ENCODE data around the gene TXNIP. TPM values are rescaled to one million over a fixed set of nuclear protein-coding genes. Genes with fewer than 3 reads are reported as not detected.
A peak's percentile ranks its signal among the peaks of the same experiment; 100 is the strongest.

The TXNIP gene
- total and polyA plus RNA-seq, 2 donors (not counting 1 experiment from before 2014, with no cell fraction given) = 542 to 1,651 TPM

DNA sequence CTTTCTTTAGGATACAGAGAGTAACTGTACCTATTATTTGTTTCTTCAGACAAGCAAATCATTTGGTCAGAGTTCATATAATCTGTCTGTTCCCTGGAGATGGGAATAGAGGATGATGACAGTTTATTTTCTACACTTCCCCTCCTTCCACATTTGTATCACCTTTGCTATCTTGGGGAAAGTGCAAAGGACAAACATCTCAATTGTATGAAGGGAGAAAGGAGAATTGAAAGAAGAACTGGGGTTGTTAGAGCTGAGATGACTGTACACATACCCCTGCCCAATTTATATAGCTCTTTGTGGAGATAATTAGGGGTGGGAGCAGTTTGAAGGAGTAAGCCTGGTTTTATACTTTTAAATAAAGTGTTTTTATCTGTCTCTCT is 17.9 kb downstream of the TXNIP start:
- Histone ChIP-seq H3K4me3 (ENCODE audit: control extremely low read depth in 1 of 5, extremely low read depth in 1 of 5, insufficient read depth in 1 of 5, low read depth in 2 of 5, low read length in 4 of 5) (peak overlapping the region in 1 of 5 experiments; percentile 52), H3K27me3 (replicated peaks in 1 of 4; ENCODE audit: control extremely low read depth in 1 of 4, control insufficient read depth in 3 of 4, insufficient read depth in 4 of 4, low read length in 3 of 4) (no peaks in the 10 kb centered on the region), H3K36me3 (replicated peaks in 1 of 2; ENCODE audit: control extremely low read depth in 1 of 2, control insufficient read depth in 1 of 2, extremely low read depth in 1 of 2, insufficient read depth in 2 of 2, low read length in 1 of 2) (peaks cover 0 to 7% of the 10 kb centered on the region in 2 experiments), H3K79me2 (ENCODE audit: control insufficient read depth, insufficient read depth, low read length) (peaks cover 40% of the 10 kb centered on the region), H2AFZ (ENCODE audit: insufficient read depth, low read depth, low read length, poor library complexity, severe bottlenecking) (peak overlapping the region; percentile 50), H3K27ac (ENCODE audit: low read length in 2 of 2) (peak overlapping the region; percentile 96 to 97), H3K9me3 (ENCODE audit: control extremely low read depth in 1 of 3, control insufficient read depth in 2 of 3, insufficient read depth in 1 of 3, low read length in 2 of 3) (no peaks in the 10 kb centered on the region), H3K4me2 (replicated peaks; ENCODE audit: low read depth, low read length, poor library complexity, severe bottlenecking) (peak overlapping the region; percentile 75), H3K4me1 (ENCODE audit: control insufficient read depth in 2 of 2, insufficient read depth in 2 of 2, low read length in 2 of 2) (peaks cover 64 to 65% of the 10 kb centered on the region in 2 donors), H3K9ac (ENCODE audit: low read length) (peak overlapping the region; percentile 59), H4K20me1 (ENCODE audit: control insufficient read depth, insufficient read depth, low read length, poor library complexity, severe bottlenecking) (no peaks in the 10 kb centered on the region)
- DNase-seq (no peak), ATAC-seq (ENCODE audit: low read depth) (no peak)
- POLR2A ChIA-PET = interaction anchor here (0.6 to 4.7 kb wide), 12 partner anchors 15 to 120 kb away, joined by 3 to 131 read pairs (median 9); partner anchors contain the start of genes ANKRD34A, PEX11B, POLR3GL and RBM8A
- Mint-ChIP-seq H3K4me3 (no peak overlapping the region), H3K27me3 (no peaks in the 10 kb centered on the region), H3K9me3 (ENCODE audit: insufficient read depth) (no peaks in the 10 kb centered on the region), H3K4me1 (peaks cover 24% of the 10 kb centered on the region), H3K27ac (no peak overlapping the region)
- TF ChIP-seq EZH2 (IDR thresholded peaks at IDR 0.05; ENCODE audit: borderline replicate concordance, insufficient read depth, low read depth, low read length, poor library complexity, severe bottlenecking) (no peak), CTCF (IDR thresholded peaks at IDR 0.05) (no peak)
- intact Hi-C loops (cut with micrococcal nuclease) = no loop called here
- CTCF ChIA-PET = interaction anchor here (1.5 to 9.5 kb wide), 14 partner anchors 9 to 132 kb away, joined by 4 to 361 read pairs (median 32); partner anchors contain the start of genes ANKRD34A, HJV, LIX1L and NUDT17

Data from B cell (primary cell).